ENCODE results near the gene LILRA2.
"Not testable (repeated sequence)": the region's sequence is repeated elsewhere in the genome, so short reads cannot be mapped to it uniquely, and the experiment has no call there.

The LILRA2 gene

DNA sequence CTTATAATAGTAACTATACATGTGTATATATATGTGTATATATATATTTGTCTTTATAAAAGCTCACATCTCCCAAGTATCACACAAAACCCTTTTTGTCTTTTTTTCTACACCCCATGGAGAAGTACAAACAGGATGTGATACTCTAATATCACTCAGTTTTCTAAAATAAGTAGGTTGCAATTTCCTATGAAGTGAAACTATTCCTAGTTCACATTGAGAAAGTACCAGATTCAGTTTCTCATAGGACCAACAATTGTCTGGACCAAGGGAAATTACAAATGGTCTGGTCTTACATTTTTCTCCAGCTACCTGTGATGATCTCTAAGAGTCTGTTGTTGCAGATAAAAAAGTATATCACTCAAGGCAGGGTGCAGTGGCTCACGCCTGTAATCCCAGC lies 38.8 kb downstream of the LILRA2 start:
- DNase-seq: no peak

DNA sequence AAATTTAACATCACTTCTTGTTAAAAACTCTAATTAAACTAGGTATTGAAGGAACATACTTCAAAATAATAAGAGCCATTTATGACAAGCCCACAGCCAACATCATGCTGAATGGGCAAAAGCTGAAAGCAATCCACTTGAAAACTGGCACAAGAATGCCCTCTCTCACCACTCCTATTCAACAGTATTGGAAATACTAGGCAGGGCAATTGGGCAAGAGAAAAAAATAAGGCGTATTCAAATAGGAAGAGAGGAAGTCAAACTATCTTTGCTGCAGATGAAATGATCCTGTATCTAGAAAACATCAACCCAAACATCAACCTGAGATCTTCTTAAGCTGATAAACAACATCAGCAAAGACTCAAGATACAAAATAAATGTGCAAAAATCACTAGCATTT lies 41.1 kb downstream of the LILRA2 start:
- no peak for DNase-seq

DNA sequence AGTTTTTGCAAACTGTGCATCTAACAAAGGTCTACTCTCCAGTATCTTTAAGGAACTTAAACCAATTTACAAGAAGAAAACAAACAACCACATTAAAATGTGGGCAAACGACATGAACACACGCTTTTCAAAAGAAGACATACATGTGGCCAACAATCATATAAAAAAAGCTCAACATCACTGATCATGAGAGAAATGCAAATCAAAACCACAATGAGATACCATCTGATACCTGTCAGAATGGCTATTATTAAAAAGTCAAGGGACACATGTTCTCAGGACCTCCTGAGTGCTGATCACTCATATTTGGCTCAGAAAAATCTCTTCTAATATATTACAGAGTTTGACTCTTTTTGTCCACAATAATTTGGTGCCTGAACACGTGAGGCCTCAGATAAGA lies 42.5 kb downstream of the LILRA2 start:
- DNase-seq: no peak

DNA sequence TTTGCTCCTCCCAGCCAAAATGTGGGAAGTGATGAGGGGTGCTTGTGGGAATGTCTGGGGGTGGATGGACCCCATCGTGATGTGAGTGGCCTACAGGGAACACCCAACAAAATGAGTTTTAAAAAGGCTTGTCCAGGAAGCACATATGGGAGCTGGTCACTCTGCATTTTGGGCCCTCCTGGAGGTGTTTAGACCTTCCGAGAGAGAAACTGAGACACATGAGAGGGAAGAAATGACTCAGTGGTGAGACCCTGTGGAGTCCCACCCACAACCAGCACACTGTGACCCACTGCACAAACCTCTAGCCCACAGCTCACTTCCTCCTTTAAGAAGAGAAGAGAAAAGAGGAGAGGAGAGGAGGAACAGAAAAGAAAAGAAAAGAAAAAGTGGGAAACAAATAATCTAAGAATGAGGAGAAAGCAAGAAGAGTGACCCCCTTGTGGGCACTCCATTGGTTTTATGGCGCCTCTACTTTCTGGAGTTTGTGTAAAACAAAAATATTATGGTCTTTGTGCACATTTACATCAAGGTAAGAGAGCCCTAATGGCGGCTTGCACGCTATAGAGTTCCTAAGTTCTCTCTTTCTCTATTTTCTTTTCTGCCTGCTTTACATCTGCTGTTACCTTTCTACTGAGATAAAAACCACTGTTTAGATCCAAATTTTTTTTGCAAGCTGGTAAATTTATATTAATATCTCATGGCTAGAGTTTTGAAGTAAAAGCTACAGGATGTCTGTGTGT lies 43.4 kb downstream of the LILRA2 start:
- DNase-seq: no peak

DNA sequence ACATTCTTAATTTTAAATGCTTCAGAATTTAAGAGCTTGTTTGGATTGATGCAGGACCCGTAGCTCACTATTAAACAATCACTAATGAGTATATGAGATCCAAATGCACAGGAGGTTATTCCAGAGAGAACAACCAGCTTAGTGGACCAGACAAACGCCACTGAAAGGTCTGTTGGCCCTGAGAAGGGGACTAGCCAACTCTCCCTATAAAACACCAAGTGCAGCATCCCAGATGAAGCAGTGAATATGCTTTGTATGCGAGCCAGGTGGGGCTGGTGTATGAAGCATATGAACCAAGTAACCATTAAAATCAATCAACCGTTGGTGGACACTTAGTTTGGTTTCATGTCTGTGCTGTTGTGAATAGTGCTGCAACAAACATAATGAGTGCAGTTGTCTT lies 46.9 kb downstream of the LILRA2 start:
- no peak for DNase-seq

DNA sequence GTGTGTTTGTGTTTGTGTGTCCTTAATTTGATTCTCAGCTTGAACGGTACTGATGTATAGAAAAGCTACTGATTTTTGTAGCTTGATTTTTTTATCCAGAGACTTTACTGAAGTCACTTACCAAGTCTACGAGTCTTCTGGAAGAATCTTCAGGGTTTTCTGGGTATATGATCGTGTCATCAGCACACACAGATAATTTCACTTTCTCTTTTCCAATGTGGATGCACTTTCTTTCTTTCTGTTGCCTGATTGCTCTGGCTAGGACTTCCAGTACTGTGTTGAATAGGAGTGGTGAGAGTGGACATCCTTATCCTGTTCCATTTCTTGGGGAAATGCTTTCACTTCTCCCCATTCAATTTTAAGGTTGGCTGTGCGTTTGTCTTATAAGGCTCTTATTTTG lies 48.8 kb downstream of the LILRA2 start:
- DNase-seq: no peak

GRCh38 chr19:54624234-54624633 lies 50.6 kb downstream of the LILRA2 start:
- not testable (repeated sequence) for DNase-seq

GRCh38 chr19:54624934-54625730 lies 51.5 kb downstream of the LILRA2 start:
- DNase-seq: not testable (repeated sequence)

DNA sequence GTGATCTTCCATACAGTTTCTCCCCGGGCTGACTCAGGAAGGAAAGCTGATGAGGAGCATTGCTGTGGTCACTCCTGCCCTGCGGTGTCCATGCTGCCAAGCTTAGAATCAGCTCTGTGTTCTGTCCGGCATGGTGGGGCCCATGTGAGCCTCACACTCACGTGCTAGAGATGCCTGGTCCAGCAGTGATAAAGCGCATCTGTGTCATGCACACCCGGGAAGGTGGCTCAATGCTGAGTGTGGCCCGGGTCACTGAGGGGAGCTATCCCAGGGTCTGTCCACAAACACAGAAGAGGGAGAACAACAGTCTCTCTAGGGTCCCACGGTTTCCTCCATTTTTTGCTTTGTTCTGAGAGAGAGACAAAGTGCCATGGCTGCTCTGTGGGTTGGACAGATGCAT lies 53.2 kb downstream of the LILRA2 start:
- no peak for DNase-seq

DNA sequence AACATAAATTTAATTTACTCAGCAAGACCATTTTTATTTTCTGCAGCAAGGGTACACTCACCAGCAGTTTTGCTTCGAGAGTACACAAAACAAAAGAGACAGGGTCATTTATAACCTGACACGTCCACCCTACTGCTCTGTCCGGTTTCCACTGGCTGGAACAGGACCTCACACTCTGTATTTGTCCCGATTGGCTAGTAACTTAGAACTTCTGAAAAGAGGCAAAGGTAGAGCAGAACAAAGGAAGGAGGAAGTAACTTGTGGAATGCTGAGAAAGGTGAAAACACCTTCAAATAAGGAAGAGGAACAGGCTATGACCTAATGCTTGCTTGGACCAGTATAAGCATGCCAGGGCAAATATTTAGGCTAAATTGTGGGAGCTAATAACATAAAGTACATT lies 54.3 kb downstream of the LILRA2 start:
- not testable (repeated sequence) for DNase-seq

DNA sequence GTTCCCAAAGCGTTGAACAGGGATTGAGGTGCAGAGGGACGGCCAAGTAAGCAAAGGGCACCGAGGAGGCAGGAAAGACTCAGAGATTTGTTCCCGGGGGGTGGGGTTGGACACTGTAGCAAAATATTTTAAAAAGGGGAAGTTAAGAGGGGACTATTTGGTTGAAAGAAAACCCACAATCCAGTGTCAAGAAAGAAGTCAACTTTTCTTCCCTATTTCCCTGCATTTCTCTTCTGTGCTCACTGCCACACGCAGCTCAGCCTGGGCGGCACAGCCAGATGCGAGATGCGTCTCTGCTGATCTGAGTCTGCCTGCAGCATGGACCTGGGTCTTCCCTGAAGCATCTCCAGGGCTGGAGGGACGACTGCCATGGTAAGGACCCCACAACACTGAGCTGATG lies 56.7 kb downstream of the LILRA2 start, which contains the start of gene LILRB1:
TSS of gene LILRB1 (plus strand) at position 223 of the 400 bp plus-strand sequence. CDS start 590 bp downstream, outside the sequence.
- DNase-seq: not testable (repeated sequence)

DNA sequence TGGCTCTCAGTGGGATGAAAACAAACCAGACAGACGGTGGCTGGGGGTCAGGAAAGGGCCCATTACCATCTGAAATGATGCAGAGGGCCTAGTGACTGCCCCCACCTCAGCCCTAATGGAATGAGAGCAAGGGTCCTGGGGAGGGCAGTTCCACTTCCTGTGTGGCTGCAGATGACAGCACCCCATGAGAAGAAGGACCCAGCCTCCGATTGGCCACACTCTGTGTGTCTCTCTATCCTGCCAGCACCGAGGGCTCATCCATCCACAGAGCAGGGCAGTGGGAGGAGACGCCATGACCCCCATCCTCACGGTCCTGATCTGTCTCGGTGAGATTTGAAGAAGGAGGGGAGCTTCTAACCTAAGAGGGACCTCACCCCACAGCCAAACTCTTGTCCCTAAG lies 57.2 kb downstream of the LILRA2 start:
- DNase-seq: no peak

DNA sequence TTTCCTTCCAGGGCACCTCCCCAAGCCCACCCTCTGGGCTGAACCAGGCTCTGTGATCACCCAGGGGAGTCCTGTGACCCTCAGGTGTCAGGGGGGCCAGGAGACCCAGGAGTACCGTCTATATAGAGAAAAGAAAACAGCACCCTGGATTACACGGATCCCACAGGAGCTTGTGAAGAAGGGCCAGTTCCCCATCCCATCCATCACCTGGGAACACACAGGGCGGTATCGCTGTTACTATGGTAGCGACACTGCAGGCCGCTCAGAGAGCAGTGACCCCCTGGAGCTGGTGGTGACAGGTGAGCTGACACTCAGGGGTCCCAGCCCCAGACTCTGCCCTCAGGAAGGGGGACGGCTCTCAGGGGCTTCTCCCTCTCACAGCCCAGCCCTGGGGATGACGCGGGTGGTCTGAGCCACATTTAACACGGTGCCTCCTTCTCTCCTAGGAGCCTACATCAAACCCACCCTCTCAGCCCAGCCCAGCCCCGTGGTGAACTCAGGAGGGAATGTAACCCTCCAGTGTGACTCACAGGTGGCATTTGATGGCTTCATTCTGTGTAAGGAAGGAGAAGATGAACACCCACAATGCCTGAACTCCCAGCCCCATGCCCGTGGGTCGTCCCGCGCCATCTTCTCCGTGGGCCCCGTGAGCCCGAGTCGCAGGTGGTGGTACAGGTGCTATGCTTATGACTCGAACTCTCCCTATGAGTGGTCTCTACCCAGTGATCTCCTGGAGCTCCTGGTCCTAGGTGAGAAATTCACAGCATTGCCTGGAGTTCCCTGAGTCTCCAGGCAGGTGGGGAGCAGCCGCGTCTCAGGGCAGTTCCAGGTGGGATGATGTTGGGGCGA lies 58.1 kb downstream of the LILRA2 start:
- not testable (repeated sequence) for DNase-seq

- DNase-seq: not testable (repeated sequence)
Observed at GRCh38 chr19:54632517-54632916, 58.9 kb downstream of the LILRA2 start.

GRCh38 chr19:54633401-54633800 lies 59.8 kb downstream of the LILRA2 start:
- DNase-seq: no peak

DNA sequence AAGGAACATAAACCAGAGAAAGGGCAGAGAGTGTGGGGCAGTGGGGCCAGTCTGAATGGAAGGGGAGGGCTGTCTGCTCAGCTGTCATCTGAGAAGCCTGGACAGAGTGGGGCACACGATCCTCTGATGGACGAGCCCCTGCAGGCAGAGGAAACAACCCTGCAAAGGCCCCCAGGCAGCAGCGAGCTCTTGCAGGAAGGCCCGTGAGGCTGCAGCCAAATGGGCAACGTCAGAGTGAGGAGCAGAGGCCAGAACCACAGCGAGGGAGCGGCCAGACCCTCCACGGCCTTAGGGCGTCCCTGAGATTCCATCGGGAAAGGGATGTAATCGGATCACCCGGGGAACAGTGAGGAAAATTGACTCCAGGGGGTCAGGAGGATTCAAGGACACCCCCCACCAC lies 62.5 kb downstream of the LILRA2 start:
- not testable (repeated sequence) for DNase-seq

DNA sequence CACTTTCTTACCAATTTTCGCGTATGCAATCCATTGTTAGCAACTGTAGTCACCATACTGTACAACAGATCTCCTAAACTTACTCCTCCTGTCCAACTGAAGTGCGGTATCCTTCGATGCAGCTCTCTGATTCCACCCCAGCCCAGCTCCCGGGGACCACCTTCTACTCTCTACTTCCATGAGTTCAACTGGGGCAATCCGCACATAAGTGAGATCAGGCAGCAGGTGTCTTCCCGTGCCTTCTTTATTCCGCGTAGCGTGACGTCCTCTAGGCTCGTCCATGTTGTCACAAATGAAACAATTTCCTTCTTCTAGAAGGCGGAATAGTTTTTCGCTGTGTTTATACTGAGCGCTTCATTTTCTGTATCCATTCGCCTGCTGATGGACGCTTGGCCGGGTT lies 65.1 kb downstream of the LILRA2 start:
- no peak for DNase-seq

All from fibroblast of upper back skin (primary cell).